Measurements from ENCODE around the gene RAP1A. TPM values are rescaled to one million over a fixed set of nuclear protein-coding genes. Genes with fewer than 3 reads are reported as not detected.

Gene RAP1A
- total RNA-seq, 1 experiment from 2014 or later = 50.9 TPM

DNA sequence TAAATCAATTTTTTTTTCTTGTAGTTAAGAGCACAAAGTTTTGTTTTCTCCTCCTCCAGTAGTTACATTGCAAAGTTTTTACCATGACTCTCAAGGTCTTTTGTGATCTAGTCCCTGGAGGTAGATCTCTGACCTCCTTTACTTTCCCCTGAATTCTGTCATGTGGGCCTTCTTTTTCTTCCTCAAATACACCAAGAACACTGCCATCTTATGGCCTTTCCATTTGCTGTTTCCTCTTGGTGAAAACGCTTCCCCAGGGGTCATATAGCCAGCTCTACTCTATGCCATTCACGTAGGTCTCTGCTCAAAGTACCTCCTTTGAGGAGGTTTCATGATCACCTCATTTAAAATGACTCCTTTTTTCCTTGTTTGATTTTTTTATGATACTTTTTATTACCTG lies 138.8 kb downstream of the RAP1A start:
- DNase-seq (ENCODE audit: low spot score) = peak; percentile 12
- no TSS peak for BruUV-seq (replicated peaks)
- Histone ChIP-seq H3K36me3 (ENCODE audit: insufficient read depth, low read length, poor library complexity, severe bottlenecking) (peaks cover 49% of the 10 kb centered on the region), H3K27ac (ENCODE audit: low read depth, low read length, poor library complexity, severe bottlenecking) (no peak overlapping the region), H3K4me1 (ENCODE audit: insufficient read depth, low read length, poor library complexity, severe bottlenecking) (peaks cover 7% of the 10 kb centered on the region), H3K4me3 (ENCODE audit: low read depth, low read length, poor library complexity, severe bottlenecking) (no peak overlapping the region), H3K27me3 (replicated peaks; ENCODE audit: insufficient read depth, low read depth, low read length, poor library complexity) (no peaks in the 10 kb centered on the region), H3K9me3 (ENCODE audit: low read depth, low read length, poor library complexity, severe bottlenecking) (no peaks in the 10 kb centered on the region)
- CTCF ChIA-PET = no interaction called here
- POLR2A ChIA-PET (ENCODE audit: low non-redundant PET) = no interaction called here
- intact Hi-C loops (cut with micrococcal nuclease; ENCODE audit: unreplicated experiment) = loop anchor here (5.0 kb wide), 1 partner anchor 311 kb away; the partner anchor contains the start of genes ATP5PB and WDR77
- TF ChIP-seq EZH2 (IDR thresholded peaks at IDR 0.05; ENCODE audit: borderline replicate concordance, low read depth, low read length, poor library complexity, severe bottlenecking) = no peak
- TF ChIP-seq, protein P1, sequence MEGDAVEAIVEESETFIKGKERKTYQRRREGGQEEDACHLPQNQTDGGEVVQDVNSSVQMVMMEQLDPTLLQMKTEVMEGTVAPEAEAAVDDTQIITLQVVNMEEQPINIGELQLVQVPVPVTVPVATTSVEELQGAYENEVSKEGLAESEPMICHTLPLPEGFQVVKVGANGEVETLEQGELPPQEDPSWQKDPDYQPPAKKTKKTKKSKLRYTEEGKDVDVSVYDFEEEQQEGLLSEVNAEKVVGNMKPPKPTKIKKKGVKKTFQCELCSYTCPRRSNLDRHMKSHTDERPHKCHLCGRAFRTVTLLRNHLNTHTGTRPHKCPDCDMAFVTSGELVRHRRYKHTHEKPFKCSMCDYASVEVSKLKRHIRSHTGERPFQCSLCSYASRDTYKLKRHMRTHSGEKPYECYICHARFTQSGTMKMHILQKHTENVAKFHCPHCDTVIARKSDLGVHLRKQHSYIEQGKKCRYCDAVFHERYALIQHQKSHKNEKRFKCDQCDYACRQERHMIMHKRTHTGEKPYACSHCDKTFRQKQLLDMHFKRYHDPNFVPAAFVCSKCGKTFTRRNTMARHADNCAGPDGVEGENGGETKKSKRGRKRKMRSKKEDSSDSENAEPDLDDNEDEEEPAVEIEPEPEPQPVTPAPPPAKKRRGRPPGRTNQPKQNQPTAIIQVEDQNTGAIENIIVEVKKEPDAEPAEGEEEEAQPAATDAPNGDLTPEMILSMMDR (conservative IDR thresholded peaks at IDR 0.05; ENCODE audit: low read depth, low read length) = 0 out of 2 replicates have a peak, but pooled peaks have one; percentile 21

DNA sequence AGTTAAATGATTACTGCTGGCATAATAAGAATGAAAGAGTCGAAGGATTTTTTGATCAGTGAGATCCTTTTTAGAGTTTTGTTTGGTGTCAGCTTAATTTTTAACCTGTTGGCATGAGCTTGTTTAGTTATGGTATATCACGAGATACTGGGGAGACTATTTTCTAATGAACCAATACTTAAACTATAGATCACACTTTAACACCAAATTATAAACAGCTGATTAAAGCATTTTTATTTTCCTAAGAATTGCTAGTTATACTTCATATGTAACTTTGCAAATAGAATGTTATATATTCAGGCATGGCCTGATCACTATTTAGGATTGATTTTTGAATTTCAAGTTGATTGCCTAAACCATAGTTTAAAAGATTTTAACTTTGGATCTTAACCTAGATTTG lies 142.1 kb downstream of the RAP1A start:
- no peaks in the 10 kb centered on the region for H3K27me3 ChIP-seq (replicated peaks; ENCODE audit: insufficient read depth, low read depth, low read length, poor library complexity)
- CTCF ChIA-PET = no interaction called here
- no peaks in the 10 kb centered on the region for H3K9me3 ChIP-seq (ENCODE audit: low read depth, low read length, poor library complexity, severe bottlenecking)
- intact Hi-C loops (cut with micrococcal nuclease; ENCODE audit: unreplicated experiment) = no loop called here
- H3K4me1 ChIP-seq (ENCODE audit: insufficient read depth, low read length, poor library complexity, severe bottlenecking) = no peaks in the 10 kb centered on the region
- TF ChIP-seq EZH2 (IDR thresholded peaks at IDR 0.05; ENCODE audit: borderline replicate concordance, low read depth, low read length, poor library complexity, severe bottlenecking) = no peak
- TF ChIP-seq, protein P1 (conservative IDR thresholded peaks at IDR 0.05; ENCODE audit: low read depth, low read length) = no peak
- POLR2A ChIA-PET (ENCODE audit: low non-redundant PET) = no interaction called here
- no peak overlapping the region for H3K27ac ChIP-seq (ENCODE audit: low read depth, low read length, poor library complexity, severe bottlenecking)
- no peak for DNase-seq (ENCODE audit: low spot score)
- no peak overlapping the region for H3K4me3 ChIP-seq (ENCODE audit: low read depth, low read length, poor library complexity, severe bottlenecking)
- no TSS peak for BruUV-seq (replicated peaks)
- peaks cover 83% of the 10 kb centered on the region for H3K36me3 ChIP-seq (ENCODE audit: insufficient read depth, low read length, poor library complexity, severe bottlenecking)

DNA sequence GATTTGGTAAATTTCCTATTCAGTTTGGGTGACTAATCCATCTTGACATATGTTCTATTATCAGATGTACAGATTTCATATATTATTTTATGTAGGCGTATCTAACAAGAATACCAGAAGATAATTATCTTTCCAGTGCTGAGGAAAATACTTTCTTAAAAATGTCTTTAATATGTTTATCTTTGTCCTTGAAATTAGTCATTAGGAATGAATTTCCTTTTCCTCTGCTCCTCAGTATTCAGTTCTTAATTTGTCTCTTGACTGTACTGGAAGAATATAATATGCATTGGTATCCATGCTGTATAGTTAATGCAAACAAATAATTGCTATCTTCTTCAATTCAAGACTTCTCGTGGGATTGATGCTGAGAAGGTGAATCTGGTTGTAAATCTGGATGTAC lies 142.7 kb downstream of the RAP1A start:
- Histone ChIP-seq H3K4me1 (ENCODE audit: insufficient read depth, low read length, poor library complexity, severe bottlenecking) (no peaks in the 10 kb centered on the region), H3K27ac (ENCODE audit: low read depth, low read length, poor library complexity, severe bottlenecking) (no peak overlapping the region), H3K9me3 (ENCODE audit: low read depth, low read length, poor library complexity, severe bottlenecking) (no peaks in the 10 kb centered on the region), H3K27me3 (replicated peaks; ENCODE audit: insufficient read depth, low read depth, low read length, poor library complexity) (no peaks in the 10 kb centered on the region), H3K36me3 (ENCODE audit: insufficient read depth, low read length, poor library complexity, severe bottlenecking) (peaks cover 89% of the 10 kb centered on the region), H3K4me3 (ENCODE audit: low read depth, low read length, poor library complexity, severe bottlenecking) (no peak overlapping the region)
- DNase-seq (ENCODE audit: low spot score) = no peak
- TF ChIP-seq EZH2 (IDR thresholded peaks at IDR 0.05; ENCODE audit: borderline replicate concordance, low read depth, low read length, poor library complexity, severe bottlenecking) = no peak
- TF ChIP-seq, protein P1 (conservative IDR thresholded peaks at IDR 0.05; ENCODE audit: low read depth, low read length) = no peak
- no TSS peak for BruUV-seq (replicated peaks)
- CTCF ChIA-PET = no interaction called here
- POLR2A ChIA-PET (ENCODE audit: low non-redundant PET) = no interaction called here
- intact Hi-C loops (cut with micrococcal nuclease; ENCODE audit: unreplicated experiment) = no loop called here

Other genes starting within 250 kb of the RAP1A start
- 1.3 TPM in 2 replicates for gene OVGP1, start 192.1 kb upstream of the RAP1A start, total RNA-seq (2021)
- 56.1 and 67.9 TPM in 2 replicates for gene WDR77, start 170.5 kb upstream of the RAP1A start, total RNA-seq (2021)
- gene ATP5PB, start 170.3 kb upstream of the RAP1A start, total RNA-seq (2021) = 316 and 344 TPM in 2 replicates
- 0.21 and 0.50 TPM in 2 replicates for gene C1orf162, start 145.8 kb upstream of the RAP1A start, total RNA-seq (2021)
- gene ADORA3, start 116.2 kb upstream of the RAP1A start, total RNA-seq (2021) = not detected in 2 replicates
- not detected in 2 replicates for gene TMIGD3, start 116.2 kb upstream of the RAP1A start, total RNA-seq (2021)
- gene INKA2, start 119.6 kb downstream of the RAP1A start, total RNA-seq (2021) = 0.62 and 0.74 TPM in 2 replicates
- gene DDX20, start 136.1 kb downstream of the RAP1A start, total RNA-seq (2021) = 22.8 and 26.1 TPM in 2 replicates

All from A673 (cell line).